Upper lobe of left lung (tissue), 4 donors: Measurements from ENCODE around the gene ITPK1.

ENCODE experiments used
- CTCF ChIP-seq, 6 experiments: fragments of 450-650 bp in 4 of 6; fragments of 200-600 bp in 2 of 6; sonication (generic) in 2 of 6; IDR thresholded peaks; one replicate each; pipeline ENCODE4 v1.5.1; 2016 to 2019; ENCODE audit warnings: antibody characterized with exemption in 6 of 6
- POLR2A ChIP-seq, 4 donors: fragments of 450-650 bp; IDR thresholded peaks; one replicate each; pipeline ENCODE4 v1.5.1; 2016 to 2017; ENCODE audit warnings: antibody characterized with exemption in 4 of 4, mild to moderate bottlenecking in 2 of 4
- POLR2AphosphoS5 ChIP-seq, 2 donors: sonication (generic); formaldehyde crosslinking; IDR thresholded peaks; one replicate each; pipeline ENCODE4 v1.5.1; 2017; ENCODE audit warnings: antibody characterized with exemption in 2 of 2

DNA sequence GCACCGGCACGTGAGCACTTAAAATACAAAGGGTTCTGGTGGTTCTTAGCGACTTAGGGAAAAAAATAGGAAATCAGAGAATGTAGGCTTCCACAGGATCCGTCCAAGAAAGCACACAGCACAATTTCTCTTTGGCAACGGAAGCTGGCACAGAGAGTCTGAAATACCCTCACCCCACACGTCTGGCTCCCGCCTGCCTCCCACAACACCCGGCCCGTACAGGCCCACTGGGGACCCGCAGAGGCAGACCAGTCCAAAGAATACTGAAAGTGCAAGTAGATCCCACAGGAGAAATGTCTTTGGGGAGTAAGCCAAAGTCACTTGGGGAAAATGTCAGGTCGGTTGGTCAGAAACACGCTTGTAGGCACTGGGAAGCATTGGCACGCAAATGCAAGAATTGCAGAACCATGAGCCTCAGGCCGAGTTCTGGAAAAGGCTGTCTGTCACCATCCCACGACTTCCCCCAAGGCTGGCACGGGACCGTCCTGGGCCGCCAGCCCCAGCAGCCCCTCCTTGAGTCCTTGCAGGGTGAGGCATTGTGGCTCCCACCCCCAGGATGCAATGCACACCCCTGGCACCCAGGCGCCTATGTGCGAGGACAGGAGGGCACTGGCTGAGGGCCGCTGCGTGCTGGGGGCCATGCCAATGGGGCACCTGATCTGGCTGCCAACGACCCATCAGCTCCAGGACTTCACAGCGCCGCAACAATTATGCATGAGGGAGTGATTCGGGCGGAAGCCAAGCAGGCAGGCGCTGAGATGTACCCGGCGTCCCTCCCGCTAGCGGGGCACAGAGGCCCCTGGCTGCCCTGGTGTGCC, 163.0 kb downstream of the ITPK1 start:
- TF ChIP-seq CTCF (IDR thresholded peaks at IDR 0.05) (no peak), POLR2AphosphoS5 (IDR thresholded peaks at IDR 0.05) (no peak), POLR2A (IDR thresholded peaks at IDR 0.05) (no peak)
